HG03575 (cell line): Measurements from ENCODE around the gene ACBD3.

Source experiments
- ATAC-seq: cut with Tn5 transposase; IDR thresholded peaks from one replicate; pipeline ENCODE4 v1.9.1; 2021; ENCODE audit not compliant: unreplicated experiment, insufficient number of reproducible peaks, low FRiP score; ENCODE audit errors: extremely low read depth

The ACBD3 gene

GRCh38 chr1:226148121-226148648 lies 38.4 kb downstream of the ACBD3 start:
- no peak for ATAC-seq

- ATAC-seq, result no peak
Measured at GRCh38 chr1:226144045-226144444, 42.5 kb downstream of the ACBD3 start.

- ATAC-seq, result no peak
Measured at GRCh38 chr1:226135709-226136108, 50.8 kb downstream of the ACBD3 start.

GRCh38 chr1:226135059-226135651 lies 51.4 kb downstream of the ACBD3 start:
- ATAC-seq, result no peak

GRCh38 chr1:226134170-226135058 lies 52.1 kb downstream of the ACBD3 start:
- no peak for ATAC-seq

GRCh38 chr1:226133504-226134123 lies 52.9 kb downstream of the ACBD3 start:
- ATAC-seq, result no peak

GRCh38 chr1:226132728-226133503 lies 53.6 kb downstream of the ACBD3 start:
- ATAC-seq, result no peak

GRCh38 chr1:226131639-226132038 lies 54.9 kb downstream of the ACBD3 start:
- no peak for ATAC-seq

GRCh38 chr1:226129230-226129629 lies 57.3 kb downstream of the ACBD3 start:
- no peak for ATAC-seq

GRCh38 chr1:226128487-226129075 lies 58.0 kb downstream of the ACBD3 start:
- ATAC-seq, result no peak

GRCh38 chr1:226126824-226127569 lies 59.5 kb downstream of the ACBD3 start:
- ATAC-seq, result no peak

GRCh38 chr1:226125831-226126230 lies 60.7 kb downstream of the ACBD3 start:
- ATAC-seq, result no peak

- ATAC-seq, result no peak
Measured at GRCh38 chr1:226125097-226125630, 61.4 kb downstream of the ACBD3 start.

GRCh38 chr1:226123591-226124471 lies 62.7 kb downstream of the ACBD3 start:
- no peak for ATAC-seq

- no peak for ATAC-seq
Measured at GRCh38 chr1:226123212-226123560, 63.4 kb downstream of the ACBD3 start.

- ATAC-seq, result no peak
Measured at GRCh38 chr1:226121587-226122400, 64.7 kb downstream of the ACBD3 start.
